WTC11 (cell line): Measurements from ENCODE around the gene CAV1. TPM values are rescaled to one million over a fixed set of nuclear protein-coding genes. Genes with fewer than 3 reads are reported as not detected.

Experiments
- ATAC-seq: fragments of 200-7000 bp; cut with Tn5 transposase; 2 replicates; pipeline ENCODE4 v1.10.0; 2021; ENCODE audit warnings: mild to moderate bottlenecking, moderate library complexity
- CTCF ChIA-PET: fragments of 300-600 bp; sonication (Branson Sonifier 250); formaldehyde crosslinking; loops from one replicate; lab custom pipeline; 2021; ENCODE audit warnings: antibody characterized with exemption; lab: Charles Lee
- POLR2A ChIA-PET: fragments of 350-600 bp; sonication (Branson Sonifier 250); formaldehyde crosslinking; loops from one replicate; lab custom pipeline; 2021; ENCODE audit warnings: antibody characterized with exemption; lab: Charles Lee
- DNase-seq: peaks from one replicate; pipeline ENCODE4 v3.0.0; 2021; ENCODE audit warnings: low spot score
- H3K27ac Mint-ChIP-seq: 2 replicates; pipeline ENCODE4 v1.8.0; 2021; ENCODE audit warnings: mixed read lengths
- H3K27me3 Mint-ChIP-seq: 2 replicates; pipeline ENCODE4 v1.8.0; 2021; ENCODE audit warnings: low read depth, mild to moderate bottlenecking, moderate library complexity, mixed read lengths
- H3K36me3 Mint-ChIP-seq: 2 replicates; pipeline ENCODE4 v1.8.0; 2021; ENCODE audit warnings: mixed read lengths
- H3K4me1 Mint-ChIP-seq: 2 replicates; pipeline ENCODE4 v1.8.0; 2022; ENCODE audit warnings: mixed read lengths
- H3K4me3 Mint-ChIP-seq: 2 replicates; pipeline ENCODE4 v1.8.0; 2021; ENCODE audit warnings: mild to moderate bottlenecking, moderate library complexity, mixed read lengths
- H3K9me3 Mint-ChIP-seq: 2 replicates; pipeline ENCODE4 v1.8.0; 2021; ENCODE audit warnings: mixed read lengths
- ATF2 ChIP-seq: sonication (generic); formaldehyde crosslinking; IDR thresholded peaks from 2 replicates; pipeline ENCODE4 v1.8.1; 2022; ENCODE audit warnings: low read depth, missing genetic modification reagents, borderline replicate concordance
- E2F5 ChIP-seq: sonication (generic); formaldehyde crosslinking; IDR thresholded peaks from 2 replicates; pipeline ENCODE4 v1.8.1; 2022; ENCODE audit warnings: mild to moderate bottlenecking, moderate library complexity, missing genetic modification reagents
- ELF4 ChIP-seq: sonication (generic); formaldehyde crosslinking; IDR thresholded peaks from 2 replicates; pipeline ENCODE4 v1.8.1; 2022; ENCODE audit warnings: low read depth, mild to moderate bottlenecking, moderate library complexity, missing genetic modification reagents
- ETV6 ChIP-seq: sonication (generic); formaldehyde crosslinking; IDR thresholded peaks from 2 replicates; pipeline ENCODE4 v1.8.1; 2022; ENCODE audit warnings: mild to moderate bottlenecking, missing genetic modification reagents
- HMGA2 ChIP-seq: fragments of 250-450 bp; sonication (Bioruptor Pico); IDR thresholded peaks from 2 replicates; pipeline ENCODE4 v1.4.0; 2021; ENCODE audit warnings: mild to moderate bottlenecking, moderate library complexity
- IRF1 ChIP-seq: sonication (generic); formaldehyde crosslinking; IDR thresholded peaks from 2 replicates; pipeline ENCODE4 v1.8.0; 2023; ENCODE audit warnings: missing genetic modification reagents
- KAT7 ChIP-seq: sonication (generic); formaldehyde crosslinking; IDR thresholded peaks from 2 replicates; pipeline ENCODE4 v1.8.1; 2023; ENCODE audit warnings: missing genetic modification reagents, mild to moderate bottlenecking, borderline replicate concordance
- PRRX2 ChIP-seq: fragments of 250-450 bp; sonication (Bioruptor Pico); IDR thresholded peaks from 2 replicates; pipeline ENCODE4 v1.8.0; 2021; ENCODE audit warnings: mild to moderate bottlenecking
- SMAD4 ChIP-seq: sonication (generic); formaldehyde crosslinking; IDR thresholded peaks from 2 replicates; pipeline ENCODE4 v1.8.0; 2022; ENCODE audit warnings: mild to moderate bottlenecking, missing genetic modification reagents
- ZBTB21 ChIP-seq: sonication (generic); formaldehyde crosslinking; IDR thresholded peaks from 2 replicates; pipeline ENCODE4 v1.8.1; 2023; ENCODE audit warnings: mild to moderate bottlenecking, missing genetic modification reagents, borderline replicate concordance
- ZNF512 ChIP-seq: sonication (generic); formaldehyde crosslinking; IDR thresholded peaks from 2 replicates; pipeline ENCODE4 v1.8.1; 2022; ENCODE audit warnings: missing genetic modification reagents, borderline replicate concordance
- ZNF532 ChIP-seq: fragments of 250-450 bp; sonication (Bioruptor Pico); IDR thresholded peaks from 2 replicates; pipeline ENCODE4 v1.9.0; 2021; ENCODE audit warnings: mild to moderate bottlenecking, borderline replicate concordance
- total RNA-seq: library from RNA; stranded (reverse); gene quantifications from 3 replicates; pipeline ENCODE4 v1.2.3, GENCODE V29; 2021

The CAV1 gene
- total RNA-seq, 1 experiment from 2014 or later: 19.7 TPM

GRCh38 chr7:116501425-116502167 is 23.2 kb upstream of the CAV1 start:
- no peaks in the 10 kb centered on the region for H3K36me3 Mint-ChIP-seq
- H3K27ac Mint-ChIP-seq: no peak overlapping the region
- no peak overlapping the region for H3K4me3 Mint-ChIP-seq
- peaks cover 6% of the 10 kb centered on the region; the same call in 1 of the 2 replicates for H3K9me3 Mint-ChIP-seq
- no peak for TF ChIP-seq IRF1 (CRISPR knock-in tag)
- no peak for TF ChIP-seq SMAD4 (CRISPR knock-in tag)
- no peak for TF ChIP-seq ATF2 (CRISPR knock-in tag)
- TF ChIP-seq HMGA2 (CRISPR knock-in tag): no peak
- no peak for TF ChIP-seq ZNF512 (CRISPR knock-in tag)
- no peak for TF ChIP-seq ZBTB21
- TF ChIP-seq PRRX2 (CRISPR knock-in tag): no peak
- ATAC-seq (no peak), DNase-seq (no peak)
- peaks cover 34% of the 10 kb centered on the region for H3K27me3 Mint-ChIP-seq
- H3K4me1 Mint-ChIP-seq: peaks cover 21% of the 10 kb centered on the region
- ChIA-PET POLR2A (no interaction called here), CTCF (interaction anchor here (0.9 kb wide), 1 partner anchor 25 kb away, joined by 4 read pairs; no protein-coding TSS in a partner anchor)

- peaks cover 21% of the 10 kb centered on the region for H3K4me1 Mint-ChIP-seq
- no peaks in the 10 kb centered on the region for H3K9me3 Mint-ChIP-seq
- H3K27me3 Mint-ChIP-seq: peaks cover 34% of the 10 kb centered on the region
- H3K27ac Mint-ChIP-seq: no peak overlapping the region
- POLR2A ChIA-PET: no interaction called here
- no peaks in the 10 kb centered on the region for H3K36me3 Mint-ChIP-seq
- H3K4me3 Mint-ChIP-seq: no peak overlapping the region
- TF ChIP-seq ETV6 (CRISPR knock-in tag) (no peak), E2F5 (no peak), KAT7 (CRISPR knock-in tag) (no peak), ZNF532 (CRISPR knock-in tag) (no peak), ELF4 (CRISPR knock-in tag) (no peak), IRF1 (CRISPR knock-in tag) (no peak)
- DNase-seq: no peak
- ATAC-seq: no peak
- CTCF ChIA-PET: interaction anchor here (0.9 kb wide), 1 partner anchor 24 kb away, joined by 4 read pairs; no protein-coding TSS in a partner anchor
These were observed 22.4 kb upstream of the CAV1 start for GRCh38 chr7:116502201-116503096.
